Endothelial cell of umbilical vein (primary cell): ENCODE data around the gene GON4L. TPM values are rescaled to one million over a fixed set of nuclear protein-coding genes. Genes with fewer than 3 reads are reported as not detected.
"Not testable (repeated sequence)": the region's sequence is repeated elsewhere in the genome, so short reads cannot be mapped to it uniquely, and the experiment has no call there.

Experiments used
- BruUV-seq: library from RNA; stranded (reverse); fragments of 400-500 nt; replicated peaks from 2 replicates; lab custom pipeline; 2021; lab: Mats Ljungman, UMichigan
- CTCF ChIA-PET: fragments of 300-600, 350-600 bp; sonication (Branson Sonifier 250); formaldehyde crosslinking; loops from one replicate; lab custom pipeline; 2021; ENCODE audit warnings: antibody characterized with exemption, inconsistent platforms; lab: Charles Lee
- POLR2A ChIA-PET: fragments of 300-600, 350-600 bp; sonication (Branson Sonifier 250); formaldehyde crosslinking; loops from one replicate; lab custom pipeline; 2021; ENCODE audit warnings: antibody characterized with exemption, inconsistent platforms; lab: Charles Lee
- DNase-seq: peaks from one replicate; pipeline ENCODE4 v3.0.0-alpha.2; 2011; ENCODE audit warnings: low read depth, low spot score
- FAIRE-seq: peaks from 2 replicates; lab custom pipeline; 2011; peaks lifted over from hg19 to GRCh38; lab: Jason Lieb, UNC
- H2AFZ ChIP-seq: 2 replicates; pipeline ENCODE4 v1.6.0; 2012; ENCODE audit warnings: low read depth, low read length, control low read depth, inconsistent platforms
- H3K27ac ChIP-seq: 2 replicates; pipeline ENCODE4 v1.5.1; 2011; ENCODE audit warnings: low read depth, mild to moderate bottlenecking, control low read depth, low read length, moderate library complexity; ENCODE audit not compliant: insufficient read depth
- H3K27me3 ChIP-seq, 2 experiments: 2 replicates each; pipeline versions ENCODE4 v1.6.0 to v1.6.1; 2011; ENCODE audit warnings: low read length in 2 of 2, mixed read lengths in 1 of 2; ENCODE audit not compliant: control insufficient read depth in 2 of 2, insufficient read depth in 2 of 2
- H3K36me3 ChIP-seq, 2 experiments: 2 replicates in 1 of 2; 3 replicates in 1 of 2; pipeline ENCODE4 v1.5.1; 2011; ENCODE audit warnings: low read length in 2 of 2, mild to moderate bottlenecking in 1 of 2, moderate library complexity in 1 of 2; ENCODE audit not compliant: control insufficient read depth in 2 of 2, insufficient read depth in 2 of 2; ENCODE audit errors: extremely low read depth in 1 of 2
- H3K4me1 ChIP-seq: 3 replicates; pipeline ENCODE4 v1.5.1; 2011; ENCODE audit warnings: mild to moderate bottlenecking, low read length; ENCODE audit not compliant: control insufficient read depth, insufficient read depth; ENCODE audit errors: extremely low read depth
- H3K4me2 ChIP-seq: 2 replicates; pipeline ENCODE4 v1.6.1; 2011; ENCODE audit warnings: low read length, control low read depth, mixed read lengths; ENCODE audit not compliant: insufficient read depth
- H3K4me3 ChIP-seq, 3 experiments: fragments of 200-600 bp in 1 of 3; sonication (generic), shearing (Covaris generic) in 1 of 3; replicated peaks in 1 of 3; 2 replicates each; pipeline ENCODE4 v1.5.1; 2011 to 2016; ENCODE audit warnings: control low read depth in 3 of 3, low read length in 3 of 3, mild to moderate bottlenecking in 2 of 3, inconsistent platforms in 1 of 3, low read depth in 1 of 3, moderate library complexity in 1 of 3; ENCODE audit not compliant: insufficient read depth in 1 of 3
- H3K79me2 ChIP-seq: 2 replicates; pipeline ENCODE4 v1.6.0; 2012; ENCODE audit warnings: low read length, inconsistent platforms; ENCODE audit not compliant: control insufficient read depth, insufficient read depth
- H3K9ac ChIP-seq: replicated peaks from 2 replicates; pipeline ENCODE3; 2011; ENCODE audit warnings: low read length, control low read depth; ENCODE audit not compliant: insufficient read depth; ENCODE audit errors: extremely low read depth
- H3K9me1 ChIP-seq: replicated peaks from 3 replicates; pipeline ENCODE4 v1.6.0; 2011; ENCODE audit warnings: mild to moderate bottlenecking, low read length; ENCODE audit not compliant: control insufficient read depth, insufficient read depth; ENCODE audit errors: extremely low read depth
- H3K9me3 ChIP-seq: replicated peaks from 2 replicates; pipeline ENCODE4 v1.5.1; 2012; ENCODE audit warnings: low read length, inconsistent platforms; ENCODE audit not compliant: control insufficient read depth, insufficient read depth
- H4K20me1 ChIP-seq: replicated peaks from 2 replicates; pipeline ENCODE3; 2011; ENCODE audit warnings: mild to moderate bottlenecking, low read length; ENCODE audit not compliant: control insufficient read depth, insufficient read depth; ENCODE audit errors: extremely low read depth
- EZH2 ChIP-seq: IDR thresholded peaks from 2 replicates; pipeline ENCODE4 v1.6.1; 2012; ENCODE audit warnings: borderline replicate concordance, low read depth, mild to moderate bottlenecking, moderate library complexity, low read length, inconsistent platforms; ENCODE audit not compliant: severe bottlenecking
- GATA2 ChIP-seq: IDR thresholded peaks from 2 replicates; pipeline ENCODE4 v1.7.0; 2011; ENCODE audit warnings: low read depth, mild to moderate bottlenecking, moderate library complexity, mixed read lengths, low read length; ENCODE audit not compliant: insufficient read length, insufficient read depth
- JUN ChIP-seq: IDR thresholded peaks from 2 replicates; pipeline ENCODE4 v1.6.1; 2011; ENCODE audit warnings: borderline replicate concordance, low read depth; ENCODE audit not compliant: insufficient read length, insufficient read depth
- MYC ChIP-seq: IDR thresholded peaks from one replicate; pipeline ENCODE4 v1.6.1; 2011; ENCODE audit warnings: mild to moderate bottlenecking, low read depth, low read length
- POLR2A ChIP-seq: IDR thresholded peaks from 2 replicates; pipeline ENCODE4 v1.6.1; 2012; ENCODE audit warnings: low read depth, mild to moderate bottlenecking, control low read depth, low read length
- POLR2AphosphoS5 ChIP-seq: IDR thresholded peaks from 2 replicates; pipeline ENCODE4 v1.6.1; 2012; ENCODE audit warnings: low read depth, mild to moderate bottlenecking, control low read depth, low read length, moderate library complexity; ENCODE audit not compliant: insufficient read depth
- dilution Hi-C: fragments of 300-500 bp; cut with MboI; formaldehyde crosslinking; loops from one replicate; pipeline ENCODE4 v1.15.0; 2019; ENCODE audit warnings: low sequenced_read_pairs; ENCODE audit not compliant: extremely low pct_ligation_motif_present
- intact Hi-C: fragments of 100-400 bp; cut with micrococcal nuclease; formaldehyde crosslinking; loops from one replicate; pipeline ENCODE4 v1.10.0; 2022
- polyA plus RNA-seq, 4 experiments: library from polyadenylated mRNA; depleted of rRNA in 3 of 4; stranded (reverse) in 3 of 4; unstranded in 1 of 4; fragments of >200 nt; gene quantifications; 2 replicates each; pipeline versions ENCODE4 v1.2.1 to v1.2.3, GENCODE V29; 2011 to 2012; ENCODE audit warnings: missing spikeins in 1 of 4
- total RNA-seq: library from RNA; stranded (reverse); gene quantifications from 2 replicates; pipeline ENCODE4 v1.2.3, GENCODE V29; 2021
- TF ChIP-seq, protein P1 (sequence below), 2 donors: IDR thresholded peaks; 1 replicate in 1 of 2; 2 replicates in 1 of 2; pipeline ENCODE4 v1.5.1; 2011; ENCODE audit warnings: low read length in 2 of 2, mild to moderate bottlenecking in 2 of 2, moderate library complexity in 2 of 2, control low read depth in 1 of 2, inconsistent platforms in 1 of 2, low read depth in 1 of 2; ENCODE audit not compliant: insufficient read depth in 1 of 2; ENCODE audit errors: extremely low read depth in 1 of 2

The GON4L gene
- total and polyA plus RNA-seq, 2 donors (not counting 3 experiments of a cell fraction or from before 2014, with no cell fraction given), result 30.5 to 58.7 TPM

GRCh38 chr1:155898888-155899287 lies 41.9 kb upstream of the GON4L start:
- FAIRE-seq (no peak), DNase-seq (no peak)
- TF ChIP-seq GATA2 (no peak), MYC (no peak), EZH2 (no peak), POLR2AphosphoS5 (no peak)
- Histone ChIP-seq H3K4me1 (peaks cover 7% of the 10 kb centered on the region), H3K79me2 (no peaks in the 10 kb centered on the region), H3K36me3 (peaks cover 20 to 32% of the 10 kb centered on the region in 2 experiments), H3K9me3 (no peaks in the 10 kb centered on the region), H2AFZ (no peak overlapping the region), H3K9me1 (no peaks in the 10 kb centered on the region), H3K4me3 (no peak overlapping the region), H3K4me2 (no peak overlapping the region), H3K9ac (no peak overlapping the region), H3K27ac (no peak overlapping the region), H4K20me1 (no peaks in the 10 kb centered on the region), H3K27me3 (no peaks in the 10 kb centered on the region)
- ChIA-PET POLR2A (interaction anchor here (0.6 kb wide), 1 partner anchor 10 kb away, joined by 4 read pairs; no protein-coding TSS in a partner anchor), CTCF (no interaction called here)
- no TSS peak for BruUV-seq
- dilution Hi-C loops (no loop called here), intact Hi-C loops (no loop called here)

GRCh38 chr1:155897746-155898145 lies 40.7 kb upstream of the GON4L start:
- H4K20me1 ChIP-seq, result no peaks in the 10 kb centered on the region
- DNase-seq (no peak), FAIRE-seq (no peak)
- no peaks in the 10 kb centered on the region for H3K9me1 ChIP-seq
- ChIA-PET CTCF (no interaction called here), POLR2A (interaction anchor here (0.6 kb wide), 1 partner anchor 9 kb away, joined by 3 read pairs; no protein-coding TSS in a partner anchor)
- BruUV-seq, result no TSS peak
- TF ChIP-seq GATA2 (no peak), POLR2A (no peak), JUN (no peak)
- TF ChIP-seq, protein P1, sequence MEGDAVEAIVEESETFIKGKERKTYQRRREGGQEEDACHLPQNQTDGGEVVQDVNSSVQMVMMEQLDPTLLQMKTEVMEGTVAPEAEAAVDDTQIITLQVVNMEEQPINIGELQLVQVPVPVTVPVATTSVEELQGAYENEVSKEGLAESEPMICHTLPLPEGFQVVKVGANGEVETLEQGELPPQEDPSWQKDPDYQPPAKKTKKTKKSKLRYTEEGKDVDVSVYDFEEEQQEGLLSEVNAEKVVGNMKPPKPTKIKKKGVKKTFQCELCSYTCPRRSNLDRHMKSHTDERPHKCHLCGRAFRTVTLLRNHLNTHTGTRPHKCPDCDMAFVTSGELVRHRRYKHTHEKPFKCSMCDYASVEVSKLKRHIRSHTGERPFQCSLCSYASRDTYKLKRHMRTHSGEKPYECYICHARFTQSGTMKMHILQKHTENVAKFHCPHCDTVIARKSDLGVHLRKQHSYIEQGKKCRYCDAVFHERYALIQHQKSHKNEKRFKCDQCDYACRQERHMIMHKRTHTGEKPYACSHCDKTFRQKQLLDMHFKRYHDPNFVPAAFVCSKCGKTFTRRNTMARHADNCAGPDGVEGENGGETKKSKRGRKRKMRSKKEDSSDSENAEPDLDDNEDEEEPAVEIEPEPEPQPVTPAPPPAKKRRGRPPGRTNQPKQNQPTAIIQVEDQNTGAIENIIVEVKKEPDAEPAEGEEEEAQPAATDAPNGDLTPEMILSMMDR (IDR thresholded peaks at IDR 0.05; ENCODE audit: extremely low read depth in 1 of 2, insufficient read depth in 1 of 2, low read depth in 1 of 2, low read length in 2 of 2), result no peak
- dilution Hi-C loops (no loop called here), intact Hi-C loops (no loop called here)
- peaks cover 16 to 29% of the 10 kb centered on the region in 2 experiments for H3K36me3 ChIP-seq
- H3K27me3 ChIP-seq, result no peaks in the 10 kb centered on the region
- no peak overlapping the region for H2AFZ ChIP-seq
- no peak overlapping the region for H3K27ac ChIP-seq
- no peaks in the 10 kb centered on the region for H3K79me2 ChIP-seq
- H3K4me2 ChIP-seq, result no peak overlapping the region
- no peaks in the 10 kb centered on the region for H3K9me3 ChIP-seq
- no peak overlapping the region for H3K4me3 ChIP-seq
- no peak overlapping the region for H3K9ac ChIP-seq
- H3K4me1 ChIP-seq, result peaks cover 16% of the 10 kb centered on the region

DNA sequence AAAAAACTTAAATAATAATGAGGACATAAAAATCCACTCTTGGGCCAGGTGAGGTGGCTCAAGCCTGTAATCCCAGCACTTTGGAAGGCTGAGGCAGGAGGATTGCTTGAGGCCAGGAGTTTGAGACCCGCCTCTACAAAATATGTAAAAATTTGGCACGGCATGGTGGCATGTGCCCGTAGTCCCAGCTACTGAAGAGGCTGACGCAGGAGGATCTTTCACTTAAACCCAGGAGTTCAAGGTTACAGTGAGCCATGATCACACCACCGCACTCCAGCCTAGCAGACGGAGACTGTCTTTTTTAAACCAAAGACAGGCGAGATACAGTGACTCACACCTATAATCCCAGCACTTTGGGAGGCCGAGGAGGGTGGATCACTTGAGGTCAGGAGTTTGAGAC lies 39.5 kb upstream of the GON4L start:
- intact Hi-C loops, H3K27me3 ChIP-seq, H3K27ac ChIP-seq, H2AFZ ChIP-seq, dilution Hi-C loops, FAIRE-seq, H3K4me2 ChIP-seq, CTCF ChIA-PET, H3K9ac ChIP-seq, H3K9me3 ChIP-seq, DNase-seq, H3K9me1 ChIP-seq, H3K4me3 ChIP-seq, H3K79me2 ChIP-seq, H4K20me1 ChIP-seq, BruUV-seq: not testable (repeated sequence)
- Histone ChIP-seq H3K4me1 (peaks cover 24% of the 10 kb centered on the region), H3K36me3 (peaks cover 14 to 27% of the 10 kb centered on the region in 2 experiments)
- POLR2A ChIA-PET, result interaction anchor here (0.7 kb wide), 1 partner anchor 88 kb away, joined by 4 read pairs; no protein-coding TSS in a partner anchor
